ENCODE measurements around the gene GDPD4. TPM values are rescaled to one million over a fixed set of nuclear protein-coding genes. Genes with fewer than 3 reads are reported as not detected.
"Not testable (repeated sequence)": the region's sequence is repeated elsewhere in the genome, so short reads cannot be mapped to it uniquely, and the experiment has no call there.

GDPD4 gene
- total and polyA plus RNA-seq, 2 donors: not detected

GRCh38 chr11:77311701-77312100 is 10.2 kb upstream of the GDPD4 start:
- Histone ChIP-seq H3K4me1 (ENCODE audit: insufficient read depth) (no peaks in the 10 kb centered on the region), H3K4me3 (ENCODE audit: low read depth, low read length) (no peak overlapping the region), H3K36me3 (ENCODE audit: insufficient read depth) (no peaks in the 10 kb centered on the region), H3K27ac (ENCODE audit: low read depth) (no peak overlapping the region)
- no peak for DNase-seq (ENCODE audit: extremely low spot score)
- WGBS: 90% methylated on average over 3 of the region's 3 CpGs

DNA sequence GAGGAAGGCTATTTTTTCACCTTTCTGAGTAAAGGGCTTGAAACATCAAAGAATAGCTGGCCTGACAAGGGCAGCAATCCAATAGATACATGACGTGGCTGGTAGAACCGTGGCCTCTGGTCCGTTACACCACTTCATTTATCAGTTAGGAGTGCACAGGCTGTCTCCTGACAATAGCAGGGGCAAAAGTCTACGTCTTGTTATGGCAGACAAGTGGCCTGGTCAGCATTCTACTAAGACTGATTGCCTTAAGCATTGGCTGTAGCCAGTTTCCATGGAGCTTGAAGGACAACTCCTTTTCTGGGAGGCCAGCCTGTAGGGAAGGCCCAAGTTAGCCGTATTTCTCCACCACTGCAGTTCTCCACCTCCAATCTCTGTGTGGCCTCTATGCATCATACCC is 9.2 kb upstream of the GDPD4 start:
- 93% methylated on average over 5 of the region's 5 CpGs for WGBS
- H3K4me1 ChIP-seq (ENCODE audit: insufficient read depth): no peaks in the 10 kb centered on the region
- H3K36me3 ChIP-seq (ENCODE audit: insufficient read depth): no peaks in the 10 kb centered on the region
- DNase-seq (ENCODE audit: extremely low spot score): no peak
- H3K4me3 ChIP-seq (ENCODE audit: low read depth, low read length): no peak overlapping the region
- no peak overlapping the region for H3K27ac ChIP-seq (ENCODE audit: low read depth)

DNA sequence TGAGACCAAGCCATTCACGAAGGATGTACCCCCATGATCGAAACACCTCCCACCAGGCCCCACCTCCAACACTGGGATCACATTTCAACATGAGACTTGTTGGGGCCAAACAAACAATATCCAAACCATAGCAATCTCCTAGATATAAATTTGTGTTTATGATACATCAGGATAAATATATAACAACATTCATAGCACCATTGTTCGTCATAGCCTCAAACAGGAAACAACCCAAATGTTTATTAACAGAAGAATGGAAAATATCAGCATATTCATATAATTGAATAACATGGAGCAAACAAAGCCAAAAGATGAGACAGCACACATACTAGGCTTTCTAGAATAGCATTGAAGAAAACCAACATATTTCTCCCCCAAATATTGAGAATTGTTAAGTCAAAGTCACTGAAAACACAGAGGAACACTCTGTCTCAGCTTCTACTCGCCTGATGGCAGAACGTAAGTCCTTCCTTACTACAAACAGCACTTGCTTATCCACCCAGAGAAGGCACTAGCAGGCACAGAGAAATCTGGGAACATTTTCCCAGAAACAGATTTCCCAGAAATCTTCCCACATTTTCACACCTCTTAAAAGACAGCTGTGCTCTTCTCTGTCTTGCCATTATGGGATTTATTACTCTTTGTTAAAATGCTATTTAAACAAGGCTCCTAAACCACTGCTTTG is 8.1 kb upstream of the GDPD4 start:
- 67% methylated on average over 5 of the region's 5 CpGs for WGBS
- no peak for DNase-seq (ENCODE audit: extremely low spot score)
- H3K4me3 ChIP-seq (ENCODE audit: low read depth, low read length): no peak overlapping the region

DNA sequence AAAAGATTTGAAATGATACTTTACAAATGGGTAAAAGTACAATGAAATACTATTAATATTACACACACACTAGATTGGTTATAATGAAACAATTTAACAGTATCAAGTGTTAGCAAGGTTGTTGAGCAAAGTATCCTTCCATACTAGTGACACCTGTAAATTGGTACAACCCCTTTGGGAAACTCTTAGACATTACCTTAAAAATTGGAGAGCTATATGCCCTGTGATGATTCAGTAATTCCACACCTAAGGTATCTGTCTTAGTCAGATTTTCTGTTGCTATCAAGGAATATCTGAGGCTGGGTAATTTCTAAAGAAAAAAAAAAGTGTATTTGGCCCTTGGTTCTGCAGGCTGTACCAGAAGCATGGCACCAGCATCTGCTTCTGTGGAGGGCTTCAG is 7.4 kb upstream of the GDPD4 start:
- Histone ChIP-seq H3K4me3 (ENCODE audit: low read depth, low read length) (no peak overlapping the region), H3K36me3 (ENCODE audit: insufficient read depth) (no peaks in the 10 kb centered on the region), H3K4me1 (ENCODE audit: insufficient read depth) (no peaks in the 10 kb centered on the region), H3K27ac (ENCODE audit: low read depth) (no peak overlapping the region)
- DNase-seq (ENCODE audit: extremely low spot score): no peak

More for the DNA sequence above, 8.1 kb upstream of the GDPD4 start:
- H3K4me1 ChIP-seq (ENCODE audit: insufficient read depth): no peaks in the 10 kb centered on the region
- H3K27ac ChIP-seq (ENCODE audit: low read depth): no peak overlapping the region
- H3K36me3 ChIP-seq (ENCODE audit: insufficient read depth): no peaks in the 10 kb centered on the region

DNA sequence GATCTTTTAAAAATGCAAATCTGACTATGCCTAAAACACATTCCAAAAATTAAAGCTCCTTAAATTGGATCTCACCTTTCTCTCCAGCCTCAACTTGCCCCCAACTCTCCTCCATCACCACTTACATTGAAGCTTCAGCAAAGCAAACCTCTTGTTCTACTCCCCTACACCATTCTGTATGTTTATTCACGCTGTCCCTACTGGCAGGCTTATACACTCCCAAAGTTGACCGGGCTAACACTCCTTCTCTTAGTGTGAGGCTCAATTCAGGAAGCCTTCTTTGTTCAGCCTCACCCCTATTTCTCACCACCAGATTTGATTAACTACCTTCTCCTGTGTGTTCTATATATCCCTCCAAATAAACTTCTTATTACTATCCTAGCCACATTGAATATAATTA is 1.8 kb upstream of the GDPD4 start:
- DNase-seq (ENCODE audit: extremely low spot score): no peak
- WGBS: 78% methylated on average over 2 of the region's 2 CpGs
- no peaks in the 10 kb centered on the region for H3K4me1 ChIP-seq (ENCODE audit: insufficient read depth)
- no peak overlapping the region for H3K27ac ChIP-seq (ENCODE audit: low read depth)
- no peaks in the 10 kb centered on the region for H3K36me3 ChIP-seq (ENCODE audit: insufficient read depth)
- H3K4me3 ChIP-seq (ENCODE audit: low read depth, low read length): no peak overlapping the region

GRCh38 chr11:77302752-77303151 is 1.3 kb upstream of the GDPD4 start:
- no peaks in the 10 kb centered on the region for H3K4me1 ChIP-seq (ENCODE audit: insufficient read depth)
- no peak for DNase-seq (ENCODE audit: extremely low spot score)
- WGBS: 85% methylated on average over 3 of the region's 3 CpGs
- no peak overlapping the region for H3K27ac ChIP-seq (ENCODE audit: low read depth)
- no peaks in the 10 kb centered on the region for H3K36me3 ChIP-seq (ENCODE audit: insufficient read depth)
- no peak overlapping the region for H3K4me3 ChIP-seq (ENCODE audit: low read depth, low read length)

GRCh38 chr11:77300695-77301094 is 791 bp downstream of the GDPD4 start:
- no peak for DNase-seq (ENCODE audit: extremely low spot score)
- 77% methylated on average over 5 of the region's 5 CpGs for WGBS
- H3K4me3 ChIP-seq (ENCODE audit: low read depth, low read length): no peak overlapping the region
- H3K4me1 ChIP-seq (ENCODE audit: insufficient read depth): no peaks in the 10 kb centered on the region
- no peaks in the 10 kb centered on the region for H3K36me3 ChIP-seq (ENCODE audit: insufficient read depth)
- H3K27ac ChIP-seq (ENCODE audit: low read depth): no peak overlapping the region

DNA sequence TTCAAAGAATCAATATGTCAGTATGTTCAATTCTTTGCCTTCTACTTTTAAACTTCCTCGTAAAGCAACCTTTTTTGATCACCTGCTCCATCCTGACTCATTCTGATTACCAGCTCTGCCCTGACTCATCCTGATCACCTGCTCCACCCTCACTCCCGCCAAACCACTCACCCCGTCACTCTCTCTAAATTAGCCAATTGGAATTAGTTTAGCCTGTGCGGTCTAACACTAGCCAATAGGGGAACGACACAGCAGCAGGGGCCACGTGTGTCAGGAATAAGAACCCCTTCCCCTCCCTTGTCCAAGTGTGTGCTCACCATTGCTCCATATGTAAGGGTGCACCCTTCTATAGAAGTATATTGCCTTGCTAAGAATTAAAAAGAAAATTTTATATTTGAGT is 1.5 kb downstream of the GDPD4 start:
- DNase-seq (ENCODE audit: extremely low spot score); H3K4me1 ChIP-seq (ENCODE audit: insufficient read depth); H3K27ac ChIP-seq (ENCODE audit: low read depth); H3K4me3 ChIP-seq (ENCODE audit: low read depth, low read length); H3K36me3 ChIP-seq (ENCODE audit: insufficient read depth): not testable (repeated sequence)
- WGBS: 83% methylated on average over 6 of the region's 6 CpGs

DNA sequence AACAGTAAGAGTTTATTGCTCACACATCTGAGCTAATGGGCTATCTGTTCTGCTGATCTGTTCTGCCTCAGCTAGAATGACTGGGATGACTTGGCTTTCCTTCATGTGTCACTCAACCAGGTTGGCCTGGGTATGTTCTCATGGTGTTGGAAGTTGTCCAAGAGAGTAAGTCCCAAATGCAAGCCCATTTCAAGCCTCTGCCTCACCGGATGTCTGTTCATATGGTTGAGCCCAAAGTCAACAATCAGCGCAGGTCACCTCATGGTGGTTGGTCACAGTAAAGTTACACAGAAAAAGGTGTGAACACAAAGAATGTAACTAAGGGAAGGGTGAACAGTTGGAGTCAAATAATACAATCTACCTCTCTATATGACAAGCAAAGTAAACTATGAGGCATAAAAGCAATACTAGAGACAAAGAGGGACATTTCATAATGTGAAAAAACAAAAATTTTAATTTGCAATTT is 1.9 kb downstream of the GDPD4 start:
- Histone ChIP-seq H3K4me1 (ENCODE audit: insufficient read depth) (no peaks in the 10 kb centered on the region), H3K36me3 (ENCODE audit: insufficient read depth) (no peaks in the 10 kb centered on the region), H3K4me3 (ENCODE audit: low read depth, low read length) (no peak overlapping the region), H3K27ac (ENCODE audit: low read depth) (no peak overlapping the region)
- WGBS: 94% methylated on average over 2 of the region's 2 CpGs
- DNase-seq (ENCODE audit: extremely low spot score): no peak

DNA sequence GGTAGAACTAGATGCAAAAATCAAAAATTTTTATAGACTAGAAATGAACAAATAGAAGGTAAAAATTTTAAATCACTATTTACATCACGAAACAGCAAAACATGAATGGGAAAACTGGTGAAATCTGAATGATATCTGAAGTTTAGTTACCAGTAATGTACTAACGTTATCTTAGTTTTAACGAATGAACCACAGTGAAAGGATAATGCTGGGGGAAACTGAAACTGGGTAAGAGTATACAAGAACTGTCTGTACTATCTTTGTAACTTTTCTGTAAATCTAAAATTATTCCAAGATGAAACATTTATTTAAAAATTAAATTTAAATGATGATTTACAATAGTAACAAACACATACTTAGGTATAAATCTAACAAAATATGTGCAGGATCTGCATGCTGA is 7.4 kb downstream of the GDPD4 start:
- no peaks in the 10 kb centered on the region for H3K36me3 ChIP-seq (ENCODE audit: insufficient read depth)
- H3K4me1 ChIP-seq (ENCODE audit: insufficient read depth): no peaks in the 10 kb centered on the region
- 90% methylated on average over 3 of the region's 3 CpGs for WGBS
- no peak for DNase-seq (ENCODE audit: extremely low spot score)
- no peak overlapping the region for H3K4me3 ChIP-seq (ENCODE audit: low read depth, low read length)
- no peak overlapping the region for H3K27ac ChIP-seq (ENCODE audit: low read depth)

DNA sequence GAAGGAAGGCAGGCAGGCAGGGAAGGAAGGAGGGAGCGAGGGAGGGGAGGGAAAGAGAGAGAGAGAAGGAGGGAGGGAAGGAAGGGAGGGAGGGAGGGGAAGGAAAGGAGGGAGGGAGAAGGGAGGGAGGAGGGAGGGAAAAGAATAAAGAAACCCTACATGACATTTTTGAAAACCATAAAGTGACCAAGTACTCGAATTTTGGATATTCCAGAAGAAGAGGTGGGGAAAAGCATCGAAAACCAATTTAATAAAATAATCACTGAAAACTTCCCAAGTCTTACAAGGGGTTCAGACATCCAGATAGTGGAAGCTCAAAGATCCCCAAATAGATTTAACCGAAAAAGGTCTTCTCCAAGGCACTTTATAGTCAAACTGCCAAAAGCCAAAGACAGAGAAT is 11.7 kb downstream of the GDPD4 start:
- no peak overlapping the region for H3K27ac ChIP-seq (ENCODE audit: low read depth)
- no peak for DNase-seq (ENCODE audit: extremely low spot score)
- 83% methylated on average over 4 of the region's 4 CpGs for WGBS
- no peak overlapping the region for H3K4me3 ChIP-seq (ENCODE audit: low read depth, low read length)
- no peaks in the 10 kb centered on the region for H3K36me3 ChIP-seq (ENCODE audit: insufficient read depth)
- no peaks in the 10 kb centered on the region for H3K4me1 ChIP-seq (ENCODE audit: insufficient read depth)

- H3K36me3 ChIP-seq (ENCODE audit: insufficient read depth): no peaks in the 10 kb centered on the region
- no peak overlapping the region for H3K27ac ChIP-seq (ENCODE audit: low read depth)
- DNase-seq (ENCODE audit: extremely low spot score): no peak
- H3K4me3 ChIP-seq (ENCODE audit: low read depth, low read length): no peak overlapping the region
- no peaks in the 10 kb centered on the region for H3K4me1 ChIP-seq (ENCODE audit: insufficient read depth)
- 75% methylated on average over 5 of the region's 5 CpGs for WGBS
These were observed 13.7 kb downstream of the GDPD4 start for GRCh38 chr11:77287615-77288273.

DNA sequence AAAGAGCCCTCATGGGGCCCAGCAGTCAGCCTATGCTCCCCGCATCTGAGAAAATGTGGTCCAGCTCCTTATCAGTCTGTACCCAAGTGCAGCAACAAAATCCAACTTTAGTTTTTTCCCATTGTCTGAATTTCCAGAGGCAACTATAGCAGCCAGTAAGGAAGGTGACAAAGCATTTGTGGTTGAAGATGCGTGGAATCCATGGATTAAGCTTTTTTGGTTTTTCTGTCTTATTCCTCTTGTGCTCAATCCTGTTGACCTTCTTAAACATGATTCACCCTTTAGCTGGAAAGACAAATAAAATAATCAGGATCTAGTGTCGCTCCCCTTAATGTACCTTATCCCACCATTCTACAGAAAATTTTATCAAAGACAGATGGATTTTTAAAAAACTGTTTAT is 14.3 kb downstream of the GDPD4 start:
- Histone ChIP-seq H3K36me3 (ENCODE audit: insufficient read depth) (no peaks in the 10 kb centered on the region), H3K4me1 (ENCODE audit: insufficient read depth) (no peaks in the 10 kb centered on the region), H3K27ac (ENCODE audit: low read depth) (no peak overlapping the region), H3K4me3 (ENCODE audit: low read depth, low read length) (no peak overlapping the region)
- WGBS: 93% methylated on average over 3 of the region's 3 CpGs
- DNase-seq (ENCODE audit: extremely low spot score): no peak

All from urinary bladder (tissue), 4 donors.